ENCODE measurements around the gene RNF213. TPM values are rescaled to one million over a fixed set of nuclear protein-coding genes. Genes with fewer than 3 reads are reported as not detected.

Gene RNF213
- total and polyA plus RNA-seq, 4 donors, result 18.2 to 104 (median 33.5) TPM

DNA sequence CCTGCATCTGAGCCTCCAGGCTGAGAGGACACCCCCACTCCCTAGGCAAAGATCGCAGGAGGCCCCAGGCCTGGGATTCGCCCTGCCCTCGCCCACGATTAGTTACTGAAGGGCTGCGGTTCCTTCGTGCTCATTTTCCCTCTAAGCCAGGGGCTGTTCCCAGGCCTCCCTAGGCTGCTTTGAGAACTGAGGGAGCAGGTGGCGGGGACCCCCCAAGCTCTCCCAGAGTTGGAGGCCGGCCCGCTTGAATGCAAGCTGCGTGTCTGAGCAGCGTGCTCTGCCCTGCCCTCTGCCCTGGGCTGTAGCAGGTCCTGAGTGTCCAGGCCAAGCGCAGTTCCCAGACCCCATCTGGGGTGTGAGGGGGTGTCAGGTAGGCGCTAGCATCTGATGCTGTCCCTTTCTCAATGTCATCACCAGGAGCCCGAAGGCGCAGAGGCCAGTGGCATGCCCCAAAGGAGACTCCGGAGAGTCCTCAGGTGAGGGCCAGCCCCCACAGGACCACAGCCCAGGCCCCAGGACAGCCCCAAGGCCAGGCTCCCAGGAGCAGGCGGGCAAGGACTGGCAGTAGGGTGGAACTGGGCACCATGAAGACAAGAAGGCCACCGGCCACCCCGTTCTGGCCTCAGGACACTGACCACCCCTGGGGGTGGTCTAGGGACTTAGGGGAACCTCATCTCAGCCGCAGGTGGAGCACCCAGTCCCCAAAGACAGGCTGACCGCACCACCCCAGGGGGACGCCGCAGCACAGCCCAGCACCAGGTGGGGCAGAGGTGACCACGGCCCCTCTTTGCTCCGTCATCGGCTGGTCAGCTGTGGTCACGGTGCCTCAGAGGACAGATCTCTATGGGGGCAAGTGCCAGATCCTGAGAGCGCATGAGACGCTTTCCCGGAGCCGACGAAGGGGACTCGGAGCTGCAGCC, 169.0 kb downstream of the RNF213 start:
- no peaks in the 10 kb centered on the region for H3K9me3 ChIP-seq (ENCODE audit: control insufficient read depth in 4 of 4, low read length in 3 of 4)
- H3K9ac ChIP-seq (ENCODE audit: low read depth in 1 of 2, low read length in 2 of 2), result no peak overlapping the region
- no peaks in the 10 kb centered on the region for H3K27me3 ChIP-seq (ENCODE audit: control insufficient read depth in 4 of 4, insufficient read depth in 4 of 4, low read length in 3 of 4)
- H3K4me3 ChIP-seq (ENCODE audit: low read depth in 1 of 3, low read length in 3 of 3), result no peak overlapping the region
- DNase-seq (ENCODE audit: low spot score), result no peak
- TF ChIP-seq, protein P1, sequence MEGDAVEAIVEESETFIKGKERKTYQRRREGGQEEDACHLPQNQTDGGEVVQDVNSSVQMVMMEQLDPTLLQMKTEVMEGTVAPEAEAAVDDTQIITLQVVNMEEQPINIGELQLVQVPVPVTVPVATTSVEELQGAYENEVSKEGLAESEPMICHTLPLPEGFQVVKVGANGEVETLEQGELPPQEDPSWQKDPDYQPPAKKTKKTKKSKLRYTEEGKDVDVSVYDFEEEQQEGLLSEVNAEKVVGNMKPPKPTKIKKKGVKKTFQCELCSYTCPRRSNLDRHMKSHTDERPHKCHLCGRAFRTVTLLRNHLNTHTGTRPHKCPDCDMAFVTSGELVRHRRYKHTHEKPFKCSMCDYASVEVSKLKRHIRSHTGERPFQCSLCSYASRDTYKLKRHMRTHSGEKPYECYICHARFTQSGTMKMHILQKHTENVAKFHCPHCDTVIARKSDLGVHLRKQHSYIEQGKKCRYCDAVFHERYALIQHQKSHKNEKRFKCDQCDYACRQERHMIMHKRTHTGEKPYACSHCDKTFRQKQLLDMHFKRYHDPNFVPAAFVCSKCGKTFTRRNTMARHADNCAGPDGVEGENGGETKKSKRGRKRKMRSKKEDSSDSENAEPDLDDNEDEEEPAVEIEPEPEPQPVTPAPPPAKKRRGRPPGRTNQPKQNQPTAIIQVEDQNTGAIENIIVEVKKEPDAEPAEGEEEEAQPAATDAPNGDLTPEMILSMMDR (IDR thresholded peaks at IDR 0.05; ENCODE audit: low read depth, low read length, missing input control), result no peak
- TF ChIP-seq FOXA1 (IDR thresholded peaks at IDR 0.05), result no peak
- TF ChIP-seq SP1 (IDR thresholded peaks at IDR 0.05), result no peak
- no peak for TF ChIP-seq EGR1 (IDR thresholded peaks at IDR 0.05; ENCODE audit: low read depth in 2 of 2)
- no peak for TF ChIP-seq YY1 (IDR thresholded peaks at IDR 0.05)
- no peak for TF ChIP-seq GABPA (IDR thresholded peaks at IDR 0.05 in 1 of 2, conservative IDR thresholded peaks at IDR 0.05 in 1 of 2)
- TF ChIP-seq RAD21 (IDR thresholded peaks at IDR 0.05), result no peak
- TF ChIP-seq HNF4A (conservative IDR thresholded peaks at IDR 0.05), result no peak
- TF ChIP-seq RXRA (IDR thresholded peaks at IDR 0.05), result no peak
- no peak for TF ChIP-seq JUND (IDR thresholded peaks at IDR 0.05)
- TF ChIP-seq HNF4G (IDR thresholded peaks at IDR 0.05), result no peak
- no peak for TF ChIP-seq TAF1 (conservative IDR thresholded peaks at IDR 0.05)
- TF ChIP-seq, protein P2, sequence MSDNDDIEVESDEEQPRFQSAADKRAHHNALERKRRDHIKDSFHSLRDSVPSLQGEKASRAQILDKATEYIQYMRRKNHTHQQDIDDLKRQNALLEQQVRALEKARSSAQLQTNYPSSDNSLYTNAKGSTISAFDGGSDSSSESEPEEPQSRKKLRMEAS (IDR thresholded peaks at IDR 0.05), result no peak
- TF ChIP-seq, protein P3, sequence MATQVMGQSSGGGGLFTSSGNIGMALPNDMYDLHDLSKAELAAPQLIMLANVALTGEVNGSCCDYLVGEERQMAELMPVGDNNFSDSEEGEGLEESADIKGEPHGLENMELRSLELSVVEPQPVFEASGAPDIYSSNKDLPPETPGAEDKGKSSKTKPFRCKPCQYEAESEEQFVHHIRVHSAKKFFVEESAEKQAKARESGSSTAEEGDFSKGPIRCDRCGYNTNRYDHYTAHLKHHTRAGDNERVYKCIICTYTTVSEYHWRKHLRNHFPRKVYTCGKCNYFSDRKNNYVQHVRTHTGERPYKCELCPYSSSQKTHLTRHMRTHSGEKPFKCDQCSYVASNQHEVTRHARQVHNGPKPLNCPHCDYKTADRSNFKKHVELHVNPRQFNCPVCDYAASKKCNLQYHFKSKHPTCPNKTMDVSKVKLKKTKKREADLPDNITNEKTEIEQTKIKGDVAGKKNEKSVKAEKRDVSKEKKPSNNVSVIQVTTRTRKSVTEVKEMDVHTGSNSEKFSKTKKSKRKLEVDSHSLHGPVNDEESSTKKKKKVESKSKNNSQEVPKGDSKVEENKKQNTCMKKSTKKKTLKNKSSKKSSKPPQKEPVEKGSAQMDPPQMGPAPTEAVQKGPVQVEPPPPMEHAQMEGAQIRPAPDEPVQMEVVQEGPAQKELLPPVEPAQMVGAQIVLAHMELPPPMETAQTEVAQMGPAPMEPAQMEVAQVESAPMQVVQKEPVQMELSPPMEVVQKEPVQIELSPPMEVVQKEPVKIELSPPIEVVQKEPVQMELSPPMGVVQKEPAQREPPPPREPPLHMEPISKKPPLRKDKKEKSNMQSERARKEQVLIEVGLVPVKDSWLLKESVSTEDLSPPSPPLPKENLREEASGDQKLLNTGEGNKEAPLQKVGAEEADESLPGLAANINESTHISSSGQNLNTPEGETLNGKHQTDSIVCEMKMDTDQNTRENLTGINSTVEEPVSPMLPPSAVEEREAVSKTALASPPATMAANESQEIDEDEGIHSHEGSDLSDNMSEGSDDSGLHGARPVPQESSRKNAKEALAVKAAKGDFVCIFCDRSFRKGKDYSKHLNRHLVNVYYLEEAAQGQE (IDR thresholded peaks at IDR 0.05), result no peak
- TF ChIP-seq, protein P4, sequence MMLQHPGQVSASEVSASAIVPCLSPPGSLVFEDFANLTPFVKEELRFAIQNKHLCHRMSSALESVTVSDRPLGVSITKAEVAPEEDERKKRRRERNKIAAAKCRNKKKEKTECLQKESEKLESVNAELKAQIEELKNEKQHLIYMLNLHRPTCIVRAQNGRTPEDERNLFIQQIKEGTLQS (IDR thresholded peaks at IDR 0.05), result no peak
- TF ChIP-seq FOXA2 (IDR thresholded peaks at IDR 0.05), result no peak
- no peak for TF ChIP-seq NR2F2 (IDR thresholded peaks at IDR 0.05)
- TF ChIP-seq, protein P5, sequence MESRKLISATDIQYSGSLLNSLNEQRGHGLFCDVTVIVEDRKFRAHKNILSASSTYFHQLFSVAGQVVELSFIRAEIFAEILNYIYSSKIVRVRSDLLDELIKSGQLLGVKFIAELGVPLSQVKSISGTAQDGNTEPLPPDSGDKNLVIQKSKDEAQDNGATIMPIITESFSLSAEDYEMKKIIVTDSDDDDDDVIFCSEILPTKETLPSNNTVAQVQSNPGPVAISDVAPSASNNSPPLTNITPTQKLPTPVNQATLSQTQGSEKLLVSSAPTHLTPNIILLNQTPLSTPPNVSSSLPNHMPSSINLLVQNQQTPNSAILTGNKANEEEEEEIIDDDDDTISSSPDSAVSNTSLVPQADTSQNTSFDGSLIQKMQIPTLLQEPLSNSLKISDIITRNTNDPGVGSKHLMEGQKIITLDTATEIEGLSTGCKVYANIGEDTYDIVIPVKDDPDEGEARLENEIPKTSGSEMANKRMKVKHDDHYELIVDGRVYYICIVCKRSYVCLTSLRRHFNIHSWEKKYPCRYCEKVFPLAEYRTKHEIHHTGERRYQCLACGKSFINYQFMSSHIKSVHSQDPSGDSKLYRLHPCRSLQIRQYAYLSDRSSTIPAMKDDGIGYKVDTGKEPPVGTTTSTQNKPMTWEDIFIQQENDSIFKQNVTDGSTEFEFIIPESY (IDR thresholded peaks at IDR 0.05), result no peak
- peaks cover 0 to 2% (median 0%) of the 10 kb centered on the region in 4 donors for H3K36me3 ChIP-seq (ENCODE audit: control insufficient read depth in 4 of 4, insufficient read depth in 3 of 4, low read depth in 1 of 4, low read length in 3 of 4)
- peaks cover 0 to 3% (median under 1%) of the 10 kb centered on the region in 4 donors for H3K4me1 ChIP-seq (ENCODE audit: control insufficient read depth in 4 of 4, insufficient read depth in 4 of 4, low read length in 3 of 4)
- 96% methylated on average over 33 of the region's 33 CpGs for whole genome bisulfite sequencing
- no peak overlapping the region for H3K27ac ChIP-seq (ENCODE audit: low read depth in 1 of 2, low read length in 2 of 2)

Measured in liver (tissue), 9 donors.